Fibroblast of upper back skin (primary cell): ENCODE results near the gene LDHD.
"Not testable (repeated sequence)": the region's sequence is repeated elsewhere in the genome, so short reads cannot be mapped to it uniquely, and the experiment has no call there.

Source experiments
- DNase-seq: peaks from one replicate; pipeline ENCODE4 v3.0.0-alpha.2; 2013

Gene LDHD

DNA sequence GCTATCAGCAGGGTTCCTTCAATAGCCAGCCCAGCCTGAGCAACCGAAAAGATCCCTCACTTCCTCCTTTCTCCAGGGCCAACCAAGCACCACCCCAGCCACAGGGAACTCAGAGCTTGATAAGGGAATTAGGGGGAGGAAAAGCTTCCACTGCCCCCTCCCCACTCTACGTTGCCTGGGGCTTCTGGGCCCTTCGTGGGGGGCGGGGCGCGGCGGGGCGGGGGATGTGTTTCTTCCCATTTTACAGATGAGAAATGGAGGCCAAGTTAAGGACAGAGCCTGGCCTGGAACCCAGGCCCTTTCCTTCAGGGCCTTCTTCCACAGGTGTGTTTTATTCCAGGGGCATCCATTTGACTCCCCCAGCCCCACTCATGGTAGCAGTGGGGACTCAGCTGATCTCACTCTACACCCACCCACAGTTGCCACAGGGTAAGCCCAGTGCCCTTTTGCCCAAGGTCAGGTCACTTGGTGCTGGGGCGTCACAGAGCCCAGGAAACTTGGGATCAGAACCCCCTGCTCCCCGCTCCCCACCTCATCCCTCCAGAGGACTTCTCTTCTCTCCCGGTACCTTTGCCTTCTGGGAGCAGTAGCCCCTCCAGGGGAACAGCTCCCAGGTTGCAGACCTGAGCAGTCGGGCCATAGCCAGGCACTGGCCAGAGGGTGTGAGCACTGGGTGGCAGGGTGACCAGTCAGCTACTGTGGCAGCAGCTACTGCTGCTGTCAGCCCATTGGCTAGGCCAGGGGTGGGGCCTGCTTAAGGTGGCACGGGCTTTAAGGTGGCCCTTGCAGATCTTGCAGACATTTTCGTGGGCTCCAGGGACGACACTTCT lies at the start of gene LDHD:
Gene LDHD, minus strand, starts transcription at position 700 of the 830 bp plus-strand sequence. Its CDS starts 60 bp downstream, at position 640.
- no peak for DNase-seq

DNA sequence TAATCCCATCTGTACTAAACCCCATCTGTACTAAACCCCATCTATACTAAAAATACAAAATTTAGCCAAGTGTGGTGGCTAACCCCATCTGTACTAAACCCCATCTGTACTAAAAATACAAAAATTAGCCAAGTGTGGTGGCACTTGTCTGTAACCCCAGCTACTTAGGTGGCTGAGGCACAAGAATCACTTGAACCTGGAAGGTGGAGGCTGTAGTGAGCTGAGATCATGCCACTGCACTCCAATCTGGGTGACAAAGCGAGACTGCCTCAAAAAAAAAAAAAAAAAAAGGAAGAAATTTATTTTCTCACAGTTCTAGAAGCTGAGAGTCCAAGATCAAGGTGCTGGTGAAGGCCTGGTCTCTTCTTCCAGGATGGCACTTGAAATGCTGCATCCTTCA lies 43.8 kb upstream of the LDHD start:
- DNase-seq = no peak

DNA sequence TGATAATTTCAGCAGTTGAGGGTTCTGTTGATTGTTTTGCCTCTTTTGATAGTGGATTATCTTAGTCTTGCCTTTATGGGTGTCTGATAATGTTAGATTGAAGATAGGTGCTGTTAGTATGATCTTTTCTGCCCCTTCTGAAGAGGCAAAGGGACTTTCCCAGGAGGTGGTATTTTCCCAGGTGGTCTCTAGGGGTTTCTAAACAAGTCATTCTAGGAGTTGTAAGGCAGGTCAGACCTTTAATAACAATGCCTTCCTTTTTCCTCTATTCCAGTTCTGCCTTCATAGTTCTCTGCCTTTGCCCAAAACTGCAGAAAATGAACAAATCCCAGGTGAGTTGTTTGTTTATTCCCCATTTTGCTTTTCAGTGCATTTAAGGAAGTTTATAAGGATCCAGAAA lies 36.1 kb upstream of the LDHD start:
- DNase-seq = no peak

DNA sequence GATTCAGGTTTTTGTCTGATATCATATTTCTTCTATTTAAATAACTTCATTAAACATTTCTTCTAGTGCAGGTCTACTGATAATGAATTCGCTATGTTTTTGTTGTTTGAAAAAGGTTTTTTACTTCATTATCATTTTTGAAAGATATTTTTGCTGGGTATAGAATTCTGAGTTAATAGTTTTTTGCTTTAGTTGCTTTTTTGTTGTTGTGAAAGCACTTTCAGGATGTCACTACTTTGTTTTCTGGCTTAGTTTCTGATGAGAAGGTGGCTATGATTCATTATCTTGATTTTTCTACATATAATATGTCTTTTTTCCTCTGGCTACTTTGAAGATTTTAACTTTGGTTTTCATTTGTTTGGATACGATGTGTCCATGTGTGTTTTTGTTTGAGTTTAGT lies 35.2 kb upstream of the LDHD start:
- no peak for DNase-seq

DNA sequence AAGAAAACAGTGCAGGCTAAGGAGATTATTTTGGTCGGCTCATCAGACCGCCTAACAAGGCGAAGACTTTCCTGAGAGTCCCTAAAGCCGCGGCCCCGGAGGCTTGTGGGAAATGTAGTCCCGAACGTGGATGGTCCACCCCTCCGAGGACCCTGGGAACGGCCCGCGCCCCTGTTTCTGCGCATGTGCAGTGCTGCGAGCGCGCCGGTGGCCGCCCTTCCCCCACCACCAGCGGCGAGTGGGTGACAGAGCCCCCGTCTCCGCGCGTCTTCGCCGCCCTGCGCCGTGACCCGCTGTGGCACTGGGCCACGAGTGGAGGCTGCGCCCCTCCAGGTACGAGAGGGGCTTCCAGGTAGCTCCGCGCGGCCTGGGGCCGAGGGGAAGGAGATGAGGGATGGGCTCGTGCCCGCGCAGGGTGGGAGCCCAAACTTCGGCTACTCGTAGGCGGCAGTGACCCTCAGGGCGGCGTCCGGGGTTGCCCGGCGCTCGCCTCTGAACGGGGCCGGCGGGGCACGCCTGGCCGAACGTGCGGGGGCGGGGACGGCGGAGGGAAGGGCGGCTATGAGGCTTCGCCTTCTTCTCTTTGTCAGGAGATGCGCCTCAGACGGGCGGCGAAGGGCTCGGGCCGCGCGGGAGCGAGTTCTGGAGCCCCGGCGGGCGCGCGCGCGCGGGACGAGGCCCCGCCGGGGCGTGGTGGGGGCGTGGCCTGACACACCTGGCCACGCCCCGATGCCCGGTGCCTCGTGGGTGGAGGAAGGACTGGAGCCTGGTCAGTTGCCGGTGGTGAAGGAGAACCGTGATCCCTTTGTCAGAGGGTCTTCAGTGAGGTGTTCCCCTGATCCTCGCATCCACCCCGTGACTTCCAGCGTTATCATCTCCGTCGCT lies 32.0 kb upstream of the LDHD start, which contains the start of gene ZFP1:
Gene ZFP1, plus strand, starts transcription at position 214 of the 885 bp plus-strand sequence. CDS start 4,428 bp downstream, outside the sequence.
- peak; percentile 92 for DNase-seq

DNA sequence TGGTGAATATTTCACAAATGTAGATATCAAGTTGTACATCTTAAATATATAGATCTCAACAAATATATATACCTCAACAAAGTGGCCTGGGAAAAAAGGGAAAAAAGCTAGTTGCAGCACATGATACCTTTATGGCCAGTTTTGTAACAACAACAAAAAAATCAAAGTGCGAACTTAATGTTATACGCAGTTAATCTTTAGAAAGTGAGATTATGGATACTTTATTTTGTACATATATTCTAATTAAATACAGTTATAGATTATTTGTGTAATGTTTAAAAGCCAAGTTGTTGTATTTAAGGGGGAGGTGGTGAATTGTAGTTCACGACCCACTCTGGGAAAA lies 31.4 kb upstream of the LDHD start:
- no peak for DNase-seq

DNA sequence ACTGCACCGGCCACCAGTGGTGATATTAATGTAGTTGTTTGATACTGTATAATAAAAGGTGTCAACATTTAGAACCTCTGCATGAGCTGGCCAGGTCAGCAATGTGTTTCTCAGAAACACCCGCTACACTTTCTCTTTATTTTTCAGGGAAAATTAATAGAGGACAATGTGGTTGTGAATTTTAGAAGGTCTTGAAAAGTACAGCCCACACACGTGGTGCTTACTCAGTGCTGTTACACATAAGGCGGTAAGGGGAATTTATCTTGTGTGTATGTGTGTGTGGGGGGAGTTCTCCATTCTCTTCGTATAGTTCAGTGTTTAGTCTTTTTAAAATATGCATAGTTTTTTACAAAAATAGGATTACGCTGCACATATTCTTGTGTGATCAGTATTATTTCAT lies 27.4 kb upstream of the LDHD start:
- DNase-seq = no peak

DNA sequence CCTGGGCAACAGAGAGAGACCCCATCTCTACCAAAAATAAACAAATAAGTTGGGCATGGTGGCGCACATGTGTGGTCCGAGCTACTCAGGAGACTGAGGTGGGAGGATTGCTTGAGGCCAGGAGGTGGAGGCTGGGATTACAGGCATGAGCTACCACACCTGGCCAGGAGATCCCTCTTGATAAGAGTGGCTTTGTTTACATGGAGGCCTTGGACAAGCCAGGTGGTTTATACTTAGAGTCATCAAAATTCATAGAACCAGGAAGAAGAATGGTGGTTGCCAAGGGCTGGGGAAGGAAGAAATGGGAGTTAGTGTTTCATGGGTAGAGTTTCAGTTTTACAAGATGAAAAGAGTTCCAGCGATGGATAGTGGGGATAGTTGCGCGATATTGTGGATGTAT lies 22.9 kb upstream of the LDHD start:
- DNase-seq = no peak

DNA sequence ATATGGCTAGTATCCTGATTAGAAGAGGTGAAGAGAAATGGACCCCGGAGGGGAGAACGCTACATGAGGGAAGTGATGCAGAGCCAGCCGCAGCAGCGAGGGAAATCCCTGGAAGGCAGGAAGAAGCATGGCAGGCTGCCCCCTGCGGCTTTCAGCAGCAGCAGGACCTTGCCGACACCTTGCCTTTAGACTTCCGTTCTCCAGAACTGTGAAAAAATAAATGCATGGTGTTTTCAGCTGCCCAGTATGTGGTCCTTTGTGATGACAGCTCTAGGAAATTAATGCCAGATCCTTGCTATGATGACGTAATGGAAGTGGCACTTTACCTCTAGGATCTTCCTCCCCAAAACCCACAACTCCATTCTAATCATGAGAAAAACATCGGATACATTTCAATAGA lies 22.1 kb upstream of the LDHD start:
- DNase-seq = peak; percentile 87

DNA sequence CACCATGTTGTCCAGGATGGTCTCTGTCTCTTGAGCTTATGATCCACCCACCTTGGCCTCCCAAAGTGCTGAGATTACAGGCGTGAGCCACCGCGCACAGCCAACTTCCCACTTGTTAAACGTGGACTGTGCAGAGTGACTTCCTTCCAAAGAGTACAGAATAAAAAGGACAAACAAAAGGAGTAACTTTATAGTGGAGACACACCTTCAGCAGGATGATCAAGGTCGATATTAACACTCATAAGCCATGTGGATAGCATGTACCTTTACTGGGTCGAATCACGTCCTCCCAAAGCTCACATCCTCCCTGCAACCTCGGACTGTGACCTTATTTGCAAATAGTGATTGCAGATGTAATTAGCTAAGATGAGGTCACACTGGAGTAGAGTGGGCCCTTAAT lies 21.7 kb upstream of the LDHD start:
- DNase-seq = no peak

DNA sequence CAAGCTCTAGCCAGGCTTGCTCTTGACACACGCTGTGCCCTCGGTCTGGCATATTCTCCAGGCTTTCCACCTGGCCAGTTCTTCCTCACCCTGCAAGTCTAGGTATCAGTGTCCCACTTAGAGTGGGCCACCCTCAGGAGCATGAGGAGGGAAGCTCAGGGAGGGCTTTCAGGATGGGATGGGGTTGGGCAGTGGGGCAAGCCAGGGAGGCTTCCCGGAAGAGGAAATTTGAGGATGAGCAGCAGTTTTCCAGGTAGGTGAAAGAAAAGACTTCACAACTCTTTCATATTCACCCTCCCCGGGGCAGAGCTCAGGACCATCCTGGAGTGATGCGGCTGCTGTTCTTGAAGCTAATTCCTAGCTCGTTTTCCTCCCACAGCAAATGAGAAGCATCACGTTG lies 14.5 kb upstream of the LDHD start:
- no peak for DNase-seq

DNA sequence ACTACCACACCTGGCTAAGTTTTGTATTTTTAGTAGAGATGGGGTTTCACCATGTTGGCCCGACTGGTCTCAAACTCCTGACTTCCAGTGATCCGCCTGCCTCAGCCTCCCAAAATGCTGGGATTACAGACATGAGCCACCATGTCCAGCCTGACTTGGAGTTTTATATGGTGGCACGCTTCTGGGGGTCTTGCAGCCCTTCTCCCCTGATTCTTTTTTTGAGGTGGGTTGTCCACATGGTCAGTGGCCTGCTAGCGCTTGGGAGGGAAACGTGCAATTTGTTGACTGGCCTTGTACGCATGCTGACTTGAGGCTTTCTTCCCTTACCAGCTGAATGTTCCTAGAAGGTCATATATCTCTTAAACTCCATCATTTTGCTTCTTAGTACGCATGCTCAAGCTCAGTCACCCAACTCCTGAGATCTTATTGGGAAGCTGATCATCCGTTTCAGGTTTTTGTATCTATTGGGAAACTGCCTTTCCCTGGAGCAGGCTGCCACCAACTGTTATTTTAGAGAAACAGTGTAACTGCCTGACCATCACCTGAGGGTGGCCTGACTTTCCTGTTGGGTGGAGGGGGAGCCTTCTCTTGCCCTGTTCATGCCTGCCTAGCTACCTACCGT lies 13.7 kb upstream of the LDHD start:
- no peak for DNase-seq

DNA sequence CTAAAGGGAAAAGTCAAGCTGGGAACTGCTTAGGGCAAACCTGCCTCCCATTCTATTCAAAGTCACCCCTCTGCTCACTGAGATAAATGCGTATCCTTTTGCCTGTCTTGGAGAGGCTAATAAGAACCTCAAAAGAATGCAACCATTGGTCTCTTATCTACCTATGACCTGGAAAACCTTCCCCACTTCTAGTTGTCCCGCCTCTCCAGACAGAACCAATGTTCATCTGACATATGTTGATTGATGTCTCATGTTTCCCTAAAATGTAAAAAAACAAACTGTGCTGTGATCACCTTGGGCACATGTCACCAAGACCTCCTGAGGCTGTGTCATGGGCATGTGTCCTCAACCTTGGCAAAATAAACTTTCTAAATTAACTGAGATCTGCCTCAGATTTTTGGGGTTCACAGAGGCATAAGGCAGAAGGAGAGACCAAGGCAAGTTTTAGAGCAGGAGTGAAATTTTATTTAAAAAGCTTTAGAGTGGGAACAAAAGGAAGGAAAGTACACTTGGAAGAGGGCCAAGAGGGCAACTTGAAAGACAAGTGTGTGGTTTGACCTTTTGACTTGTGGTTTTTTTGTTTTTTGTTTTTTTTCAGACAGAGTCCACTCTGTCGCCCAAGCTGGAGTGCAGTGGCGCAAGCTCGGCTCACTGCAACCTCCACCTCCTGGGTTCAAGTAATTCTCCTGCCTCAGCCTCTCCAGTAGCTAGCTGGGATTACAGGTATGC lies 13.0 kb upstream of the LDHD start:
- not testable (repeated sequence) for DNase-seq

DNA sequence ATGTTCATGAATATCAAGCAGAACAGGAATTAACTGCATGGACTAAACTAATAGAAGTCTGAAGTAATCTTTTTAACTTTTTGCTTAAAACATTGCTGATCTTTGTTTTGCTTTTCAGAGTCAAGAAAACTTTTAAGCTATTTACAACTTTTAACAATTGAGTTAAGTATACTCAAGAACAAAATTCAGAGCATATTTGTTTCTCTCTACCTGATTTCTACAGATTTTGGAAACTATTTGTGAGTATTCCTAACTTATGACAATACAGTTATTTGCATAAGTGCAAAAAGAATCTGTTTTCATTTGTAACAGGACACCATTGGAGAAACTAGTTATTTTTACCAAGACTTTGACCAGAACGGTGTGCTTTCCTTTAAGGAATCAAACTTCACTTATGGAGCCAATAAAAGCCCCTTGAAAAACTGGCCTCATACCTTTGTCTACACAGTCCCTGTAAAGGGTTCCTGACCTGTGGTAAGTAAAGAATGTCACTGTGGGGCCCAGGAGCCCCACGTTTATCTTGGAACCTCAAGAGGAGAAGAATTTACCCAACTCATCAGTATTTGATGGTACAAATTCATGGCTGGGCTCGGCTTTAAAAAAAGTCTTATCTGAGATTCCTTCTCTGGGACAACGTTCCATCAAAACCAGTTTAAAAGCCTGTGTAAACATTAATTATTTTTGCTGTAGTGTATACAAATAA lies 11.3 kb upstream of the LDHD start:
- no peak for DNase-seq

DNA sequence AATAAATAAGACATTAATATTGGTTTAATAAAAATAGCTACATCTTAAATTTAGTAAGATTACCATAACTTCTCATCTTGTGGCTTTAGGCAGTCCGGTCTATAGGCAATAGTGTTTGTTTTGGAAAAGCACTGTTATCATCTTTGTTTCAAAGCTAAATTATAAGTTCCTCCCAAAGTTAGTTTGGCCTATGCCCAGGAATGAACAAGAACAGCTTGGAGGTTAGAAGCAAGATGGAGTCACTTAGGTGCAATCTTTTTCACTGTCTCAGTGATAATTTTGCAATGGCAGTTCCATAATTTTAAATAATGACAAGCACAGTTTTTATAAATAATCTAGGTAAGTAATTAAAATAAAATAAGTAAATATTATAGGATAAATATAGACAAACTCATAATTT lies 6.0 kb upstream of the LDHD start:
- no peak for DNase-seq

DNA sequence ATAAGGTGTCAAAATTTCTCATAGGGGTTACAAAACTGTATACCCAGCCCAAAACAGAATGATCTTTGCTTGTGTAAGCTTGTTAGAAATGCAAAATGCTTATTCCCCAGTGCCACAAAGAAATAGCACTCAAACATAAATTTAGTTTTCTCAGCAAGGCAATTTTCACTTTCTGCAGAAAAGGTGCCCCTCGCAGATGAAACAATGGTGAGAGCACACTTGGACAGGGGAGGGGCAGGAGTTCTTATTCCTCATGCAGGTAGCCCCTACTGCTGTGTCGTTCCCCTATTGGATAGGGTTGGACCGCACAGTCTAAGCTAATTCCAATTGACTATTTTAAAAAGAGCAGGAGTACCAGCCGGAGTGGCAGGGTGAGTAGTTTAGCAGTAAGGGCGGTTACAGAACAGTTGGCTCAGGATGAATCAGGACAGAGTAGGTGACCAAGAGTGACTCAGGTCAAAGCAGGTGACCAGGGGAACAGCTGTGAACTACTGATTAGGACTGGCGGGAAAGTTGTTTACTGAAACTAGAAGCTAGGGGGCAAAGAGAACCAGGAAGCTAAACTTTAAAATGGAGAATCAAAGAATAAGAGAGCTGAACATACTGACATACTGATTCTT lies 5.5 kb upstream of the LDHD start:
- DNase-seq = no peak

DNA sequence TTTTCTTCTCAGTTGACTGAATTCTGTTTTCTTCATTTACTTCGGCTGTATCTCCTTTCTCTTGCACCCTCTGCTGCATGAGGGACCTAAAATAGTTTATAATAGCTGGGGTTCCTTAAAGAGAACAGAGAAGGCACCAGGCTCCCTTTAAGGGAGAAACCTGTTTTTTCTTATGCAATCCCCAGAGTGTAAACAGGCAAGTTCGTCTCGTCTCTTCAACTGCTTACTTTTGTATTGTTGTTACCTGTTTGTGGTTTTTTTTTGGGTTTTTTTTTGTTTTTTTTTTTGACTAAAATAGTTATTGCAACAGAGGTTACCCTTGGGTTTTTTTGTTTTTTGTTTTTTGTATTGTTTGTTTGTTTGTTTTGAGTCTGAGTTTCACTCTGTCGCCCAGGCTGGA lies 3.7 kb upstream of the LDHD start:
- no peak for DNase-seq

DNA sequence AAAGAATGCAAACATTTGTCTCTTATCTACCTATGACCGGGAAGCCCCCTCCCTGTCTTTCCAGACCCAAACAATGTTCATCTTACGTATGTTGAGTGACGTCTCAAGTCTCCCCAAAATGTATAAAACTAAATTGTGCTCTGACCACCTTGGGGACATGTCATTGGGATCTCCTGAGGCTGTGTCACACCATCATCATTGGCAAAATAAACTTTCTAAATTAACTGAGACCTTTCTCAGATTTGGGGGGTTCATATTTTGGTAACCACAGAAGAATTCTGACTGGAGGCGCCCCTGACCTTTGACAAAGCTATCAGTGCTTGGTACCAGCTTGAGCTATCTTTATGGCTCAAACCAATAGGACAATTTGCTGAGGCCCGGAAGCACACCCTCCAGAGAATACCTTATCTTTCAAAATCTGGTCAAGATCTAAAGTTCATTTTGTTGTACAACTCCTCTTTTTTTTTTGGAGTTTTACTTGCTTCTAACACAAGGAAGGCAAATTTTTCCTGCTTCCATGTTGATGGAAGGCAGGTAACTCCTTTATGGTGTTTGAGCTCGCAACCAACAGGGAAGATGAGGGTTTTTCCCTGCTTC lies 2.5 kb upstream of the LDHD start:
- no peak for DNase-seq

DNA sequence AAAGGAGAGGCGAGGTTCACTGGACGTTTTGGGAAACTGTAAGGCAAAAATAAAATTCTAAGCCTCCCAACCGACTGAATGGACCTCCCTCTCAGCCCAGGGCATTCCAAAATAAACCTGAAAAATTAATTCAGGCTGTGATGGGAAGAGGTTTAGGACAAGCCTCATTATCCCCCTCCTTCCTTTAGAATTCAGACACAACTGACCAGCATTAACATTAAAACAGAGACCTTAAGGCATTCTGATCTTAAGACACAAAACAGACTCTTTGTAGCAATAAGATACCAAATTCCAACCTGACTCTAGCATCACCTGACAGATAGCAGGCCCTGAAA lies 298 bp upstream of the LDHD start:
- no peak for DNase-seq

DNA sequence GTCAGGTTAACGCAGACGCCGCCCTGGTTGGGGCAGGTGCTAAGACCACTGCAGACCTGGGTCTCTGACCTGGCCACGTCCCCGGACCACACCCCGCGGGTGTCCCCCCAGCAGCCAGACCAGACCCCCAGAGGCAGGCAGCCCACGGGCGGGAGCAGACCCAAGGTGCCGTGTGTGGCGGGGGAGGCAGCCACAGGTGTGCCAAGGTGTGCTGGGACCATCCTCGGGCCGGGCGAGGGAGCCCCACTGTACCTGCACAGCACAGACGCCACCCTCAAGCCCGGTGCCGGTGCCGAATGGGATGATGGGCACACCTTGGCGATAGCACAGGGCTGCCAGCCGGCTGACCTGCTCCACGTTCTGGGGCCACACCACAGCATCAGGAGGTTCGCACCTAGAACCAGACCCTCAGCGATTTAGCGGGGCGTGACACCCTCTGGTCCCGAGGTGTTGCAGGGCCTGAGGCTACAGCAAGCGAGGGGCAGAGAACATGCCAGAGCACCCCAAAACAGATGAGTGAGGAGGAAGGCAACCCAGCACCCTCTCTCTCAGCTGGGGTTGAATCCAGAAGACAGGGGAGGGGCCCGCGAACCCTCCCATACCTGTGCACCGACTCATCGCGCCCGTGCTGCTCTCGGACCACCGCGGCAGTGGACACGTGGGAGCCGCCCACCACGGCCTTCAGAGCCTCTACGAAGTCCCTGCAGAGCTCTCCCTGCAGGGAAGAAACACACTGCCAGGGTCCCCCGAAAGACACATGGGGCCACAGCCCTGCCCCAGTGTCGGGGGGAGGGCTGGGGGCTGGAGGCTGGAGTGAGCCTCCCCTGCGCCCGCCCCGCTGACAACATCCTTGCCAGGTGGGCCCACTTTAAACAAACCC lies 1.4 kb downstream of the LDHD start:
- DNase-seq = no peak
